HEK293 (cell line): Measurements from ENCODE around the gene APC2.

Experiments used
- CTCF ChIP-seq: fragments of 450-650 bp; formaldehyde crosslinking; IDR thresholded peaks from 2 replicates; pipeline ENCODE4 v1.5.1; 2016; ENCODE audit warnings: missing biosample characterization, missing genetic modification characterization
- ELK4 ChIP-seq: IDR thresholded peaks from 2 replicates; pipeline ENCODE4 v1.6.1; 2011; ENCODE audit warnings: mild to moderate bottlenecking, low read depth, low read length, borderline replicate concordance
- GLIS1 ChIP-seq: fragments of 450-650 bp; formaldehyde crosslinking; IDR thresholded peaks from 2 replicates; pipeline ENCODE4 v1.5.1; 2016; ENCODE audit warnings: missing biosample characterization, missing genetic modification characterization
- HOXA7 ChIP-seq: sonication (generic); formaldehyde crosslinking; IDR thresholded peaks from 2 replicates; pipeline ENCODE4 v1.8.1; 2022; ENCODE audit warnings: missing genetic modification reagents, borderline replicate concordance
- MYNN ChIP-seq: fragments of 450-650 bp; formaldehyde crosslinking; IDR thresholded peaks from 2 replicates; pipeline ENCODE4 v1.5.1; 2016; ENCODE audit warnings: missing biosample characterization, missing genetic modification characterization, borderline replicate concordance
- TRIM28 ChIP-seq: IDR thresholded peaks from 2 replicates; pipeline ENCODE4 v1.6.1; 2011; ENCODE audit warnings: low read length, control low read depth, borderline replicate concordance
- YY2 ChIP-seq: fragments of 450-650 bp; formaldehyde crosslinking; IDR thresholded peaks from 2 replicates; pipeline ENCODE4 v1.5.1; 2016; ENCODE audit warnings: missing biosample characterization, missing genetic modification characterization
- ZBTB11 ChIP-seq: fragments of 450-650 bp; formaldehyde crosslinking; conservative IDR thresholded peaks from 2 replicates; pipeline ENCODE4 v1.5.1; 2016; ENCODE audit warnings: low read depth, missing biosample characterization, missing genetic modification characterization
- ZBTB17 ChIP-seq: fragments of 450-650 bp; formaldehyde crosslinking; IDR thresholded peaks from 2 replicates; pipeline ENCODE4 v1.5.1; 2016; ENCODE audit warnings: missing biosample characterization, missing genetic modification characterization
- ZFP3 ChIP-seq: fragments of 450-650 bp; formaldehyde crosslinking; IDR thresholded peaks from 2 replicates; pipeline ENCODE4 v1.5.1; 2016; ENCODE audit warnings: low read depth, missing biosample characterization, missing genetic modification characterization
- ZNF155 ChIP-seq: fragments of 450-650 bp; formaldehyde crosslinking; IDR thresholded peaks from 2 replicates; pipeline ENCODE4 v1.5.1; 2016; ENCODE audit warnings: missing biosample characterization, missing genetic modification characterization
- ZNF580 ChIP-seq: fragments of 450-650 bp; formaldehyde crosslinking; IDR thresholded peaks from 2 replicates; pipeline ENCODE4 v1.5.1; 2016; ENCODE audit warnings: missing biosample characterization, missing genetic modification characterization
- ZNF747 ChIP-seq: fragments of 450-650 bp; formaldehyde crosslinking; IDR thresholded peaks from 2 replicates; pipeline ENCODE4 v1.5.1; 2016; ENCODE audit warnings: missing biosample characterization, missing genetic modification characterization
- TF ChIP-seq, protein P1 (sequence below): fragments of 450-650 bp; formaldehyde crosslinking; IDR thresholded peaks from 2 replicates; pipeline ENCODE4 v1.5.1; 2016; ENCODE audit warnings: missing biosample characterization, missing genetic modification characterization

GRCh38 chr19:1522061-1522460 is 72.1 kb downstream of the APC2 start:
- TF ChIP-seq YY2 (no peak), ZBTB17 (tag by site-specific recombination) (no peak), CTCF (tag by site-specific recombination) (no peak), TRIM28 (no peak), GLIS1 (no peak), ZNF580 (no peak), ELK4 (no peak), ZFP3 (tag by site-specific recombination) (no peak), HOXA7 (CRISPR knock-in tag) (no peak), MYNN (tag by site-specific recombination) (no peak), ZBTB11 (tag by site-specific recombination) (no peak), ZNF747 (tag by site-specific recombination) (no peak), ZNF155 (tag by site-specific recombination) (no peak)
- TF ChIP-seq, protein P1, sequence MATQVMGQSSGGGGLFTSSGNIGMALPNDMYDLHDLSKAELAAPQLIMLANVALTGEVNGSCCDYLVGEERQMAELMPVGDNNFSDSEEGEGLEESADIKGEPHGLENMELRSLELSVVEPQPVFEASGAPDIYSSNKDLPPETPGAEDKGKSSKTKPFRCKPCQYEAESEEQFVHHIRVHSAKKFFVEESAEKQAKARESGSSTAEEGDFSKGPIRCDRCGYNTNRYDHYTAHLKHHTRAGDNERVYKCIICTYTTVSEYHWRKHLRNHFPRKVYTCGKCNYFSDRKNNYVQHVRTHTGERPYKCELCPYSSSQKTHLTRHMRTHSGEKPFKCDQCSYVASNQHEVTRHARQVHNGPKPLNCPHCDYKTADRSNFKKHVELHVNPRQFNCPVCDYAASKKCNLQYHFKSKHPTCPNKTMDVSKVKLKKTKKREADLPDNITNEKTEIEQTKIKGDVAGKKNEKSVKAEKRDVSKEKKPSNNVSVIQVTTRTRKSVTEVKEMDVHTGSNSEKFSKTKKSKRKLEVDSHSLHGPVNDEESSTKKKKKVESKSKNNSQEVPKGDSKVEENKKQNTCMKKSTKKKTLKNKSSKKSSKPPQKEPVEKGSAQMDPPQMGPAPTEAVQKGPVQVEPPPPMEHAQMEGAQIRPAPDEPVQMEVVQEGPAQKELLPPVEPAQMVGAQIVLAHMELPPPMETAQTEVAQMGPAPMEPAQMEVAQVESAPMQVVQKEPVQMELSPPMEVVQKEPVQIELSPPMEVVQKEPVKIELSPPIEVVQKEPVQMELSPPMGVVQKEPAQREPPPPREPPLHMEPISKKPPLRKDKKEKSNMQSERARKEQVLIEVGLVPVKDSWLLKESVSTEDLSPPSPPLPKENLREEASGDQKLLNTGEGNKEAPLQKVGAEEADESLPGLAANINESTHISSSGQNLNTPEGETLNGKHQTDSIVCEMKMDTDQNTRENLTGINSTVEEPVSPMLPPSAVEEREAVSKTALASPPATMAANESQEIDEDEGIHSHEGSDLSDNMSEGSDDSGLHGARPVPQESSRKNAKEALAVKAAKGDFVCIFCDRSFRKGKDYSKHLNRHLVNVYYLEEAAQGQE (tag by site-specific recombination) = no peak
